Endothelial cell (in vitro differentiated cells): Measurements from ENCODE around the gene DEF6. TPM values are rescaled to one million over a fixed set of nuclear protein-coding genes. Genes with fewer than 3 reads are reported as not detected.
A peak's percentile ranks its signal among the peaks of the same experiment; 100 is the strongest.

Experiments
- DNase-seq: peaks from one replicate; pipeline ENCODE4 v3.0.0; 2021; ENCODE audit warnings: low spot score
- H3K27ac Mint-ChIP-seq: one replicate; pipeline ENCODE4 v1.8.0; 2021; ENCODE audit warnings: mixed read lengths, inconsistent platforms; ENCODE audit not compliant: unreplicated experiment
- H3K27me3 Mint-ChIP-seq: one replicate; pipeline ENCODE4 v1.8.0; 2021; ENCODE audit warnings: mild to moderate bottlenecking, moderate library complexity, mixed read lengths, inconsistent platforms; ENCODE audit not compliant: unreplicated experiment
- H3K36me3 Mint-ChIP-seq: one replicate; pipeline ENCODE4 v1.8.0; 2021; ENCODE audit warnings: mild to moderate bottlenecking, low read depth, mixed read lengths, inconsistent platforms; ENCODE audit not compliant: unreplicated experiment
- H3K4me1 Mint-ChIP-seq: one replicate; pipeline ENCODE4 v1.8.0; 2021; ENCODE audit warnings: mild to moderate bottlenecking, mixed read lengths, inconsistent platforms; ENCODE audit not compliant: unreplicated experiment
- H3K4me3 Mint-ChIP-seq: one replicate; pipeline ENCODE4 v1.8.0; 2021; ENCODE audit warnings: mild to moderate bottlenecking, mixed read lengths, inconsistent platforms; ENCODE audit not compliant: unreplicated experiment
- H3K9me3 Mint-ChIP-seq: one replicate; pipeline ENCODE4 v1.8.0; 2021; ENCODE audit warnings: mixed read lengths, inconsistent platforms; ENCODE audit not compliant: unreplicated experiment
- long read RNA-seq: library from polyadenylated mRNA; unstranded; transcript quantifications from one replicate; pipeline ENCODE4 v2.0.0, GENCODE V29; 2020; ENCODE audit not compliant: unreplicated experiment
- total RNA-seq: library from RNA; stranded (reverse); fragmentation: NEBNext Ultra II Directional; extraction: Animal tissue kit (Norgen Biotek cat#: 25700); gene quantifications from one replicate; pipeline ENCODE4 v1.2.1, GENCODE V29; 2021; ENCODE audit not compliant: unreplicated experiment
- TF ChIP-seq, protein P1 (sequence below): fragments of 200-600 bp; sonication (generic); IDR thresholded peaks from one replicate; pipeline ENCODE4 v1.5.0; 2021; ENCODE audit warnings: antibody characterized with exemption; ENCODE audit not compliant: unreplicated experiment

DEF6 gene
- 24.0 TPM for total RNA-seq
- long read RNA-seq, transcript DEF6-201 (11 exons, 2,262 nt), result major isoform, 15 of 19 reads
- long read RNA-seq, partial matches to known transcripts, result 2 of 19 reads
- long read RNA-seq, other reads (novel, unspliced or antisense), result 2 of 19 reads

GRCh38 chr6:35297601-35298481, at the start of gene DEF6:
Gene DEF6, plus strand, starts transcription at chr6:35297818. Its CDS starts 39 bp downstream, at chr6:35297857.
- peaks cover 8% of the 10 kb centered on the region for H3K36me3 Mint-ChIP-seq
- TF ChIP-seq, protein P1, sequence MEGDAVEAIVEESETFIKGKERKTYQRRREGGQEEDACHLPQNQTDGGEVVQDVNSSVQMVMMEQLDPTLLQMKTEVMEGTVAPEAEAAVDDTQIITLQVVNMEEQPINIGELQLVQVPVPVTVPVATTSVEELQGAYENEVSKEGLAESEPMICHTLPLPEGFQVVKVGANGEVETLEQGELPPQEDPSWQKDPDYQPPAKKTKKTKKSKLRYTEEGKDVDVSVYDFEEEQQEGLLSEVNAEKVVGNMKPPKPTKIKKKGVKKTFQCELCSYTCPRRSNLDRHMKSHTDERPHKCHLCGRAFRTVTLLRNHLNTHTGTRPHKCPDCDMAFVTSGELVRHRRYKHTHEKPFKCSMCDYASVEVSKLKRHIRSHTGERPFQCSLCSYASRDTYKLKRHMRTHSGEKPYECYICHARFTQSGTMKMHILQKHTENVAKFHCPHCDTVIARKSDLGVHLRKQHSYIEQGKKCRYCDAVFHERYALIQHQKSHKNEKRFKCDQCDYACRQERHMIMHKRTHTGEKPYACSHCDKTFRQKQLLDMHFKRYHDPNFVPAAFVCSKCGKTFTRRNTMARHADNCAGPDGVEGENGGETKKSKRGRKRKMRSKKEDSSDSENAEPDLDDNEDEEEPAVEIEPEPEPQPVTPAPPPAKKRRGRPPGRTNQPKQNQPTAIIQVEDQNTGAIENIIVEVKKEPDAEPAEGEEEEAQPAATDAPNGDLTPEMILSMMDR, result peak; percentile 49
- peak; percentile 84 for DNase-seq
- no peak within 1 kb of the TSS for H3K4me3 Mint-ChIP-seq
- H3K4me1 Mint-ChIP-seq, result peaks cover 32% of the 10 kb centered on the region
- no peaks in the 10 kb centered on the region for H3K9me3 Mint-ChIP-seq
- H3K27me3 Mint-ChIP-seq, result peaks cover 7% of the 10 kb centered on the region
- no peak within 1 kb of the TSS for H3K27ac Mint-ChIP-seq

DNA sequence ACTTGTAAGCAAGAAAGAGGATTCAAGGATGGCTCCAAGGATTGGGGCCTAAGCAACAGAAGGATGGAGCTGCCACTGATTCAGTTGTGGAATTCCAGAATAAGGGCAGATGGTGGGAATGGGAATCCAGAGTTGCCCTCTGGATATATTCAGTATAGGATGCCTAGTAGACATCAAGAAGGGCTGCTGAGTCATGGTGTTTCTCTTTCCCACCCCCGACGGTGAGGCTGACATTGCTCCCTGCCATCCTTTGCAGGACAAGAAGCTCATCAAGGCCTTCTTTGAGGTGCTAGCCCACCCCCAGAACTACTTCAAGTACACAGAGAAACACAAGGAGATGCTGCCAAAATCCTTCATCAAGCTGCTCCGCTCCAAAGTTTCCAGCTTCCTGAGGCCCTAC, 49.3 kb upstream of the DEF6 start:
- Mint-ChIP-seq H3K9me3 (no peaks in the 10 kb centered on the region), H3K27ac (no peak overlapping the region), H3K4me1 (peaks cover 2% of the 10 kb centered on the region), H3K27me3 (peaks cover 5% of the 10 kb centered on the region), H3K36me3 (peaks cover 13% of the 10 kb centered on the region), H3K4me3 (no peak overlapping the region)
- DNase-seq, result no peak
- TF ChIP-seq, protein P1, result no peak

DNA sequence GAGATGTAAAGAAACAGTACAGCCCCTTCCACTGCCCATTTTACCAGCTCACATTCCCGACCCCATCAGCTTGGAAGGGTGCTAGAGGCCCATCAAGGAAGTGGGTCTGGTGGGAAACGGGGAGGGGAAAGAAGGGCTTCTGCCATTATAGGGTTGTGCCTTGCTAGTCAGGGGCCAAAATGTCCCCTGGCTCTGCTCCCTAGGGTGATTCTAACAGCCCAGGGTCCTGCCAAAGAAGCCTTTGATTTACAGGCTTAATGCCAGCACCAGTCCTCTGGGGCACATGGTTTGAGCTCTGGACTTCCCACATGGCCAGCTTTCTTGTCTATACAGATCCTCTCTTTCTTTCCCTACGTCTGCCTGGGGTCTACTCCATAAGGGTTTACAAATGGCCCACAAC, 48.7 kb upstream of the DEF6 start:
- no peak for DNase-seq
- TF ChIP-seq, protein P1, result no peak
- Mint-ChIP-seq H3K4me1 (peaks cover 2% of the 10 kb centered on the region), H3K27me3 (peaks cover 5% of the 10 kb centered on the region), H3K27ac (no peak overlapping the region), H3K36me3 (peaks cover 13% of the 10 kb centered on the region), H3K9me3 (no peaks in the 10 kb centered on the region), H3K4me3 (no peak overlapping the region)

- TF ChIP-seq, protein P1, result no peak
- H3K27ac Mint-ChIP-seq, result no peak overlapping the region
- H3K4me3 Mint-ChIP-seq, result no peak overlapping the region
- H3K27me3 Mint-ChIP-seq, result peaks cover 2% of the 10 kb centered on the region
- no peak for DNase-seq
- no peaks in the 10 kb centered on the region for H3K9me3 Mint-ChIP-seq
- no peaks in the 10 kb centered on the region for H3K36me3 Mint-ChIP-seq
- H3K4me1 Mint-ChIP-seq, result peaks cover 2% of the 10 kb centered on the region
These were observed 45.7 kb upstream of the DEF6 start for GRCh38 chr6:35251949-35252348.

- DNase-seq, result no peak
- H3K4me1 Mint-ChIP-seq, result peaks cover 2% of the 10 kb centered on the region
- TF ChIP-seq, protein P1, result no peak
- no peaks in the 10 kb centered on the region for H3K9me3 Mint-ChIP-seq
- H3K27me3 Mint-ChIP-seq, result peaks cover 2% of the 10 kb centered on the region
- H3K36me3 Mint-ChIP-seq, result no peaks in the 10 kb centered on the region
- no peak overlapping the region for H3K27ac Mint-ChIP-seq
- H3K4me3 Mint-ChIP-seq, result no peak overlapping the region
These were observed 44.4 kb upstream of the DEF6 start for GRCh38 chr6:35253249-35253648.
